Calu3 (cell line): ENCODE data around the gene PPP1R3G. TPM values are rescaled to one million over a fixed set of nuclear protein-coding genes. Genes with fewer than 3 reads are reported as not detected.

Experiments
- BruUV-seq: library from RNA; stranded (reverse); fragments of 400-500 nt; replicated peaks from 2 replicates; lab custom pipeline; 2021; lab: Mats Ljungman, UMichigan
- CTCF ChIA-PET: fragments of 300-600 bp; sonication (Branson Sonifier 250); formaldehyde crosslinking; loops from one replicate; lab custom pipeline; 2022; ENCODE audit warnings: antibody characterized with exemption; lab: Charles Lee
- DNase-seq: peaks from one replicate; pipeline ENCODE4 v3.0.0; 2022
- H3K27ac Mint-ChIP-seq: one replicate; pipeline ENCODE4 v1.8.0; 2022; ENCODE audit warnings: mixed read lengths; ENCODE audit not compliant: unreplicated experiment
- H3K27me3 Mint-ChIP-seq: one replicate; pipeline ENCODE4 v1.8.0; 2022; ENCODE audit warnings: mixed read lengths; ENCODE audit not compliant: unreplicated experiment
- H3K36me3 Mint-ChIP-seq: one replicate; pipeline ENCODE4 v1.8.0; 2022; ENCODE audit warnings: mild to moderate bottlenecking, moderate library complexity, mixed read lengths; ENCODE audit not compliant: insufficient read depth, unreplicated experiment
- H3K4me1 Mint-ChIP-seq: one replicate; pipeline ENCODE4 v1.8.0; 2022; ENCODE audit warnings: mild to moderate bottlenecking, low read depth, mixed read lengths; ENCODE audit not compliant: unreplicated experiment
- H3K4me3 Mint-ChIP-seq: one replicate; pipeline ENCODE4 v1.8.0; 2022; ENCODE audit warnings: mild to moderate bottlenecking, low read depth, moderate library complexity, mixed read lengths; ENCODE audit not compliant: unreplicated experiment
- H3K9me3 Mint-ChIP-seq: one replicate; pipeline ENCODE4 v1.8.0; 2022; ENCODE audit warnings: low read depth, mixed read lengths; ENCODE audit not compliant: unreplicated experiment
- CTCF ChIP-seq: fragments of 200-600 bp; IDR thresholded peaks from one replicate; pipeline ENCODE4 v1.8.0; 2022; ENCODE audit warnings: antibody characterized with exemption; ENCODE audit not compliant: unreplicated experiment
- intact Hi-C: fragments of 100-400 bp; cut with micrococcal nuclease; formaldehyde crosslinking; loops from one replicate; pipeline ENCODE4 v1.10.0; 2022; ENCODE audit not compliant: unreplicated experiment
- total RNA-seq: library from RNA; stranded (reverse); gene quantifications from 2 replicates; pipeline ENCODE4 v1.2.3, GENCODE V29; 2022

Gene PPP1R3G
- total RNA-seq, 1 experiment from 2014 or later = 0.07 TPM

- Mint-ChIP-seq H3K36me3 (no peaks in the 10 kb centered on the region), H3K27me3 (no peaks in the 10 kb centered on the region), H3K27ac (no peak overlapping the region), H3K9me3 (peaks cover 3% of the 10 kb centered on the region), H3K4me3 (no peak overlapping the region), H3K4me1 (no peaks in the 10 kb centered on the region)
- DNase-seq = no peak
- BruUV-seq = no TSS peak
- no peak for TF ChIP-seq CTCF
- CTCF ChIA-PET = no interaction called here
- intact Hi-C loops = no loop called here
These were observed 13.9 kb upstream of the PPP1R3G start for GRCh38 chr6:5071216-5071615.

DNA sequence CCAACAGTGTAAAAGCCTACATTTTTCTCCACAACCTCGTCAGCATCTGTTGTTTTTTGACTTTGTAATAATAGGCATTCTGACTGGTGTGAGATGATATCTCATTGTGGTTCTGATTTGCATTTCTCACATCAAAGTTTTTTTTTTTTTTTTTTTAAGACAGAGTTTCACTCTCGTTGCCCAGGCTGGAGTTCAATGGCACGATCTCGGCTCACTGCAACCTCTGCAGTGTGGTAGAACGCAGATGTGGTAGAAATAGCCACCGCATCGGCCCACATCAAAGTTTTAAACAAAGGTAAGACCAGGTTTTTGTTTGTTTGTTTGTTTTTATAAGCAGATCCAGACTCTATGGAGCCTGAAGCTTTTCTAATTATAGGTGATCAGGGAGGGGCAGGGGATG lies 12.7 kb upstream of the PPP1R3G start:
- CTCF ChIA-PET = no interaction called here
- no peak for TF ChIP-seq CTCF
- intact Hi-C loops = no loop called here
- no peaks in the 10 kb centered on the region for H3K4me1 Mint-ChIP-seq
- no peak for DNase-seq
- no peak overlapping the region for H3K27ac Mint-ChIP-seq
- no peaks in the 10 kb centered on the region for H3K36me3 Mint-ChIP-seq
- no TSS peak for BruUV-seq
- H3K4me3 Mint-ChIP-seq = no peak overlapping the region
- H3K27me3 Mint-ChIP-seq = no peaks in the 10 kb centered on the region
- H3K9me3 Mint-ChIP-seq = peaks cover 3% of the 10 kb centered on the region

DNA sequence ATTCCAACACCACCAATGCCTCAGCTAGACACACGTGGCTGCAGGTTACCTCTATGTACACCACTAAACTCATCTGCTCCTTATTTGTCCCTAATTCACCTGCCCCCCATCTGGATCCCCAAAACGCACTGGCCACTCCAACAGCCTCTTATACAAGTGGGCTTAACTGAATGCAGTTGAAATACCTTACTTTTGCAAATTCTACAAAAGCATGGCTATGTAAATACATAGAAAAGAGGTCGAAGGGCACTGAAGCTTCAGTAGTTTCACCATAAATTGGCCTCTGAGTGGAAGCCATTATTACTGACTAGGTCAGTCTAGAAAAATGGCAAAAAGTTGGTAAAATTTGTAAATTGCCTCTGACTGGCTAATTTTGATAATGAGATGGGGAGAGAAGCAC lies 11.1 kb upstream of the PPP1R3G start:
- no peak for TF ChIP-seq CTCF
- no peaks in the 10 kb centered on the region for H3K4me1 Mint-ChIP-seq
- peaks cover 3% of the 10 kb centered on the region for H3K9me3 Mint-ChIP-seq
- no peaks in the 10 kb centered on the region for H3K36me3 Mint-ChIP-seq
- H3K27me3 Mint-ChIP-seq = no peaks in the 10 kb centered on the region
- intact Hi-C loops = no loop called here
- CTCF ChIA-PET = no interaction called here
- no peak overlapping the region for H3K27ac Mint-ChIP-seq
- no peak for DNase-seq
- H3K4me3 Mint-ChIP-seq = no peak overlapping the region
- BruUV-seq = no TSS peak

GRCh38 chr6:5076931-5077330 lies 8.2 kb upstream of the PPP1R3G start:
- no peaks in the 10 kb centered on the region for H3K36me3 Mint-ChIP-seq
- peaks cover 3% of the 10 kb centered on the region for H3K9me3 Mint-ChIP-seq
- DNase-seq = no peak
- BruUV-seq = no TSS peak
- H3K4me3 Mint-ChIP-seq = no peak overlapping the region
- H3K27me3 Mint-ChIP-seq = no peaks in the 10 kb centered on the region
- H3K27ac Mint-ChIP-seq = no peak overlapping the region
- no peaks in the 10 kb centered on the region for H3K4me1 Mint-ChIP-seq
- no peak for TF ChIP-seq CTCF
- intact Hi-C loops = no loop called here
- CTCF ChIA-PET = no interaction called here
